MV-4-11 (cell line): Measurements from ENCODE around the gene MMP14.

Experiments used
- DNase-seq: peaks from one replicate; lab custom pipeline; 2025; lab: John Stamatoyannopoulos, UW

Gene MMP14

GRCh38 chr14:22884738-22885523 is 48.5 kb downstream of the MMP14 start:
- DNase-seq = no peak

- no peak for DNase-seq
These were observed 49.6 kb downstream of the MMP14 start for GRCh38 chr14:22885975-22886374.

- peak; percentile 54 for DNase-seq
These were observed 50.3 kb downstream of the MMP14 start for GRCh38 chr14:22886500-22887259.

- peak; percentile 76 for DNase-seq
These were observed 51.0 kb downstream of the MMP14 start for GRCh38 chr14:22887260-22887989.

- no peak for DNase-seq
These were observed 51.6 kb downstream of the MMP14 start for GRCh38 chr14:22887990-22888378.

- DNase-seq = no peak
These were observed 52.3 kb downstream of the MMP14 start for GRCh38 chr14:22888662-22889061.

GRCh38 chr14:22890416-22890815 is 54.0 kb downstream of the MMP14 start:
- DNase-seq = no peak

GRCh38 chr14:22892488-22892887 is 56.1 kb downstream of the MMP14 start:
- DNase-seq = no peak

- no peak for DNase-seq
These were observed 57.3 kb downstream of the MMP14 start for GRCh38 chr14:22893706-22894105.

GRCh38 chr14:22895402-22895801 is 59.0 kb downstream of the MMP14 start:
- no peak for DNase-seq

- no peak for DNase-seq
These were observed 60.0 kb downstream of the MMP14 start for GRCh38 chr14:22896356-22896755.

GRCh38 chr14:22896760-22897159 is 60.4 kb downstream of the MMP14 start:
- no peak for DNase-seq

GRCh38 chr14:22897357-22897756 is 61.0 kb downstream of the MMP14 start:
- no peak for DNase-seq
